Left renal pelvis (tissue), 4 donors: Measurements from ENCODE around the gene HIBADH. TPM values are rescaled to one million over a fixed set of nuclear protein-coding genes. Genes with fewer than 3 reads are reported as not detected.
"Not testable (repeated sequence)": the region's sequence is repeated elsewhere in the genome, so short reads cannot be mapped to it uniquely, and the experiment has no call there.

ENCODE experiments used
- DNase-seq, 4 donors: peaks; one replicate each; pipeline ENCODE4 v3.0.0-alpha.2; 2013; ENCODE audit warnings: low read depth in 4 of 4, low spot score in 3 of 4
- polyA plus RNA-seq, 4 donors: library from polyadenylated mRNA; unstranded; fragments of 120-200 nt; gene quantifications; one replicate each; pipeline ENCODE4 v1.2.1, GENCODE V29; 2013; ENCODE audit not compliant: insufficient read length in 4 of 4

Gene HIBADH
- polyA plus RNA-seq, 4 donors, result 47.8 to 103 (median 87.4) TPM

DNA sequence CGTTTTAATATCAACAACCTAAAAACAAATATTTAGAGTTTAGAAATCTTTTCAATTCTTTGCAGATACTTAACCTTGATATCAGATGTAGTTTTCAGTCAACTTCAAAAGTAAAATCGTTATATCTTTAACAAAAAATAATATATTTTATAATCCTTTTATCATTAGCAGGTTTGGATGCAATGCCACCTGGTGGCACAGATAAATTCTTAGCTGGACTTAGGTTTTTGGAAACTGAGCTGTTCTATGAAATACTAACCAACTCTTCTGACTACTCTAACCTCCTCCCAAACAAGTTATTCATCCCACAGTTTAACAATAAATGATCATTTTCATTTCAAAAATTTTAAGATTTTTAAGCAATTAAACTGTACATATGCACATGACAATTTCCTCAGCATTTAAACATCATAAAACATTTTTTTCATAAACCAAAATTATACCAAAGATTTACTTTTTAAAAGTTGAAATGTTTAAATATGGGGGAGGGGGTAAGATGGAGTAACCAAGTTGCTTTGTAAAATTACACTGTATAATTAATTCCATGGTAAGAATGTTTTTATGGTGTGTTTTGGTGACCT lies 56.9 kb downstream of the HIBADH start:
- no peak for DNase-seq

DNA sequence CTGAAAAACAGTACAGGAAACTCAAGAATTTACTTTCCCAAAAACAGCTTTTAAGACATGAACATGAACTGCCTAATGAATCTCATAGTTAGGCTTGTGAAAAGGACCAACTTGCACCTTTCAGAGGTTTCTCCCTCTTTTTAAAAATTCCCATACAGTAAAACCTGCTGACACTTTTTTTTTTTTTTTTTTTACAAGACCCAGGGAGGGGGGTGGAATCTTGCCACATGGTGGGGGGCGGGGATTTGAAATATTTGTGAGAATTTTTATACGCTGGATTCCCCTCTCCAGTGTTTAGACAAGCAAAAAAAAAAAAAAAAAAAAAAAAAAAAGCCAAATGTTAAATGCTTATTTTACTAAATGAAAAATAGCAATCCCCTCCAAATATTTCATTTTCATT lies 57.4 kb downstream of the HIBADH start:
- no peak for DNase-seq

DNA sequence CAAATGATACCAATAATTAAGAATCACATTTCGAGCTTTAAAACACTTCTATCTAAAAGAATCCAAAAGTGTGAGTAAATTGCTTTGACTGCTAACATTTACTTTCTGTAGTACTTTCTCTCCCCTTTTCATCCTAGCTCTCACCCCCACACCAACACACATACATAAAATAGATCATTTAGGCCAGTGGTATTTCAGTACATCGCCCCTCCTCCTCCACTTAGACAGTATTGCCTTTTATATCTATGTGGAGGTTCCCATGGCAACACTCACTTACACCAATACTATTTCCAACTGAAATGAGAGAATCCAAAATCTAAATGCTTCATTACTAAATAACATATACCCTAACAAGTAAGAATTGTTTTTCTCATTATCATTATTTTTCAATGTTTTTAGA lies 58.9 kb downstream of the HIBADH start:
- DNase-seq, result no peak

DNA sequence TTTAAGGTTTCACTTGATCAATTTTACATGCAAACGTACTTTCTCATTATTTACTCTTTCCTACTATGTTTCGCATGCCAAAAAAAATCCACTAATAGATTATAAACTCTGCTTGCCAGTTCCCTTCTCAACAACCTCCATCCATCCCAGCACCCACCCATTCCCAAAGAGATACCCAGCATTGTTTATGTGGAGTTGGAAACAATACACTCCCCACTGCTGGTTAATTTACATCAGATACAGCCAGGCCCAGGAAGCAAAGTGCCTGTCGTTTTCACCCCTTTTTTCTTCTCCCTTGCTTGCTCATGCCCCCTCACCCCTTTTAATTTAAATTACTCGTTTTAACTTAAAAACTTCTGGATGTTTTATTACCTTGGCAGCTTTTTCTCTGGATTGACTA lies 59.9 kb downstream of the HIBADH start:
- DNase-seq, result no peak

DNA sequence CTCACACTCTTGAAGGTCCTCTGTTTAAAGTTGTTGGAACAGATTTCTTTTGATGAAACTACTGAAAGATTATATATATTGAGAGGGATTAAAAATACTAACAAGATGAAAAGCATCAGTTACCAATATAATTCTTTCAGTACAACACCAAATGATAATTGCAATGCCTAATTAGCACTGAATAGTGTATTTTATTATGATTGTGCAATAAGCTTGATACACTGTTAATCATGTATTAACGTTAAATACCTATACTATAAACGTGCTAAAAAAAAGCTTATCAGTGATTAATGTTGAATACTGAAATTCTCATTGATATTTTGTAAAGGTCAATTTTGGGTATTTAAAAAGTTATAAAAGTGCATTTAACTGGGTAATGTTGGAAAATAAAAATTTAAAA lies 61.5 kb downstream of the HIBADH start:
- DNase-seq, result no peak

DNA sequence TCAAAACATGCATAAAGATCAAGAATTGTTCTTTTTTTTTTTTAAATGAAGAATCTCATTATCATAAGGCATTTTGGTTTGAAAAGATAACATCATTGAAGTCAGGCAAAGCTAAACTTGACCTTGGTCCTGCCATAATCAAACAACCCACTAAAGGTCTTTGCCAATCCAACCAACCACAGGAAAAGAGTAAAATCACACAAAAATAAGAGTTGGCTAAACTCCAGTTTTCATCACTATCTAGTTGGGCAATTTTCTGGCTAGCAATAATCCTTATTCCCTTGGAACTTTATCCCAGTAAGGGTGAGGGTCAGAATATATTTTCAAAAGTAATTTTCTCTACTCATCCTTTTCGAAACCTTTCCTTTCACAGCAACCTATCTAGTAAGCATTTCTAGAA lies 62.4 kb downstream of the HIBADH start:
- no peak for DNase-seq

DNA sequence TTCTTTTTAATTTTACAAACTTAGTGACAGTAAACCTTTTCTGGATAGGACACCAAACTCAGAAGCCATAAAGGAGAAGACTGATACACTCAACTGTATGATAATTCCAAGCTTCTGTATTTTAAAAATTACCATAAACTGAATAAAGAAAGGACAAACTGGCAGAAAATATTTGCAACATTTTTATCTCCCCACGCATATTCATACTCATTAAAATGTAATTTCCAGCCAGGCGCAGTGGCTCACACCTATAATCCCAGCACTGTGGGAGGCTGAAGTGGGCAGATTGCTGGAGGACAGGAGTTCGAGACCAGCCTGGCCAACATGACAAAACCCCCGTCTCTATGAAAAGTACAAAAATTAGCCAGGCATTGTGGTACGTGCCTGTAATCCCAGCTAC lies 67.7 kb downstream of the HIBADH start:
- no peak for DNase-seq

DNA sequence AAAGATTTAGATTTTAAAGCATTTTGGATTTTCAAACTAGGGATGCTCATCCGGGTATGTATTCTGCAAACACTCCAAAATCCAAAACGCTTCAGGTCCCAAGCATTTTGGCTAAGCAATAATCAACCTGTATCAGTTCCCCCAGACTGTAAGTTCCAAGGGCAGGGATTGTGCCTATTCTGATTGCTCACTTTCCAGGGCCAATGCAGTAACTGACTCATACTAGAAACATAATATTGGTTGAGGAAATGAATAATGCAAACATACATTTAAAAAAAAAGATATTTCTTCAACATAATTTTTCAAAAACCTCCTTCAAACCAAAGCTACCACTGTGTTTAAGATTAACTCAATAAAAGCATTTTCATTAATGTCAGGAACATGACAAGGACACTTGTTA lies 69.5 kb downstream of the HIBADH start:
- DNase-seq, result no peak

DNA sequence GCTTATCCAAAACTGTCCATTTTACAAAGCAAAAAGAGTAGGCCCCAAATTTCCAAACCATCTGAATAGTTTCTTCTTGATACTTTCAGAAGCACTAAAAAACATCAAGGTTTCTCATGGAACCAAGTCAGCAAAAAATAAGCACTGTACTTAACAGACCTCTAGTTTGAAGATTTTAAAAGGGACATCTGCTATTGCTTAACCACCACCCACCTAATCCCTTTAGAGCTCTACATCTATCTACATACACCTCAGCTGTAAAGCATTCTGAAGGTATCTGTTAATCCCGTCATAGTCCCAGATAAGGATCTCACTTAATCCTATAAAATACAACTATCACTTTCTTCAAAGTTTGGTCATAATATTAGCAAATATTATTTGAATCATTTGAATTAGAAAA lies 72.3 kb downstream of the HIBADH start:
- no peak for DNase-seq

DNA sequence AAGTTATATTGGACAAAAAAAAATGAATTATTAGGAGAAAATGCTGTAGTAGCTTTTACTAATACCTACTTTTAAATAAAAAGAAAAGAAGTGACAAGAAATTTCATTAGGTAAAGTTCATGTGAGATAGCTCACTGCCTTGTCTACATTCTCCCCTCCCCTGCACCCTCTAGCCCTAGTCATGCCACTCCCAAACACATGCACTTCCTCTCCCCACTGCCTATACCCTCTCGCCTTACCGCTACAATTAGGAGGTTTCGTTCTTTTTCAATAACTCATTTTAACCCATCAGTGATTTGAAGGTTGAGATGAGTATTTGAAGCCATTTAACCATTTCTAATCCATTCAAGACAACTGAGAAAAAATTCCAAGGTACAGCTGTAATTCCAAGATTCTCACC lies 75.3 kb downstream of the HIBADH start:
- DNase-seq, result no peak

DNA sequence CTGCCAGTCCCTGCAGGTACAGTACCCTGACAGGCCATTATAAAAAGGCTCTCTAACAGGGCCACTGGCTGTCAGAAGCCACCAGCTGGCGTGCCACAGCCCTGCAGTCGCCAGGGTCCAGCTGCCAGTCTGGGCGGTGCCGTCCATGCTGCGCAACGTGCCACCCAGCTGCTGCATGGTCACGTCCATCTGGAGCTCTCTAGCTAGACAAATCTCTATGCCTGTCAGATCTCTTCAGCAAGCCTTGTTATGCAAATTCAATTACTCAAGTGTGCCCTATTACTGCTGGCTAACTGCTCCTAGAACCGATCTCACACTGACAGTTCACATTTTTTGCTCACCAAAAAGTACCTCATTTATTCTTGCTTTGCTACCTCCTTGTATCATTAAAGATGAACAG lies 75.9 kb downstream of the HIBADH start:
- no peak for DNase-seq

DNA sequence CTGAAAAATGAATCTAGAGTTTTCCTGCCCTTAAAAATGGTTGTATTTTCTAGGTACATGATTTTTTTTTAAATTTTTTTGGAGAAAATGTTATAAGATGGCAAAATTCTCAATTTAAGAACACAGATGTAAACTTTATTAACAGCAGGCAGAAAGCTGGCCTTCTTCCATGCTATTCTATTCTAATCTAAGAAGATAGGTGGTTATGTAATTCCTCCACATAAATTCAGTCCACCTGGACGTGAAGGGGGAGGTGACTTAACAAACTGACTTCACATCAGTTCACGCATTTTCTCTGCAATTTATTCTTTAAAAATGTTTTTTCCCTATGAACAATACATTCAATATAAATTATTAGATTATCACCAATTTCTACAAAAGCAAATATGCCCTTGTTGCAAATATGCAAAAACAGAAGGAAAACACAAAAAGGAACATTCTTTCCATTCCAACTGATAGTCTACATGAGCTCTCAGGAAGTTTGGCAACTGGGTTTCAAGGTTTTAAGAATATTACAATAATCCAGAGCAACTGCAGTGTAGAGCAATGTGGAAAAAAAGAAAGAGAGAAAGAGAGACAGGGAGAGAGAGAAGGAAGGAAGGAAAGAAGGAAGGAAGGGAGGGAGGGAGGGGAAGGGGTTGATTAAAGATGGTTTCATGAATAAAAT lies 76.8 kb downstream of the HIBADH start:
- DNase-seq, result no peak

DNA sequence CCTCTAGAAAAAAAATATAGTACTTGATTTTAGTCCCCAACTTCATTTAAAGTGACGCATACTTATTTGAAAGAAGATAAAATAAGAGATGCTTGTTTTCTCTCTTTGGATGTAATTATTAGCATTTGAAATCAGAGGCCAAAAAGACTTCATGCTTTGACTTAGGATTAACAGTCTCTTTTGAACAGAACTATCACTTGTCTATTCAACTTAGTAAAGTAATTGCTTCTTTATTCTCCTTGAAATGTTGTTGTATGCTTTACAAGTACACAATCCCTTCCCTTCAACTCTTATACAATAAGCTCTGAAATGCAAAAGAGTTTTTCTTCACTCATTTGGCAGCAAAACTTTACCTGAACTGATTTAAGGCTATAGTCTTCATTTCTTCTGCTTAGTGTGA lies 80.8 kb downstream of the HIBADH start:
- no peak for DNase-seq

DNA sequence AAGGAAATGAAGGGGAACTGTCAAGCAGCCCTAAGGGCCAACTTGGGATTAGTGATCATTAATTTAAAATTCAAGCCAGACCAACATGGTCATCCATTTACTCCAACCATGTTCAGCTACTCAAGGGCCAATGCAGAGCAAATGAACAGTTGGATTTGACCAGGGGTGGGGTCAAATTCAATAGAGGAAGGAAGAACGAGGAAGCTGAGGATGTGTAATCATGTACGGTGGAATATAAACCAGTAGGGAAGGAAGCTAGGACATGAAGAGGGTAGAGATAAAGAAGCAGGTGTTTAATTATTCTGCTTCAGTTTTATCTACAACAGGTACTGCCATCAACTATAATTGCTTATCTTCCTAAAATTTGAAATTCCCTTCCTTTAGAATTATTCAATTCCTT lies 81.6 kb downstream of the HIBADH start:
- no peak for DNase-seq

DNA sequence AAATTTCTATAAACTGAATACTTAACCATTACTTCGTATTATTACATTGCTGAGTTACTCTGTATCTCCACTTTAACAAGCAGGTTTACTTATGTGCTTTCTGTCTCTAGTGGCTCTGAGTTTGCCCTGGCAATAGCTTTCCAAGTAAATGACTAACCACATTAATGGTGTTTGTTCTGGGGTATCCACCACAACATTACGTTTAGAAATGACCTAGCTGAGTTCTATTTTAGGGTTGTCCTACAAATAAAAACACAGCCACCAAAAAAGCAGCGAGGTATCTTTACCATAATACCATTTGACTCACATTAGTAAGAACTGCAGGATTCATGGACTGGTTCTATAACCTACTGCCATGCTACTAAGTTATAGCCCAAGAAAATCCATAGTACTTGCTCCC lies 83.1 kb downstream of the HIBADH start:
- DNase-seq, result no peak

DNA sequence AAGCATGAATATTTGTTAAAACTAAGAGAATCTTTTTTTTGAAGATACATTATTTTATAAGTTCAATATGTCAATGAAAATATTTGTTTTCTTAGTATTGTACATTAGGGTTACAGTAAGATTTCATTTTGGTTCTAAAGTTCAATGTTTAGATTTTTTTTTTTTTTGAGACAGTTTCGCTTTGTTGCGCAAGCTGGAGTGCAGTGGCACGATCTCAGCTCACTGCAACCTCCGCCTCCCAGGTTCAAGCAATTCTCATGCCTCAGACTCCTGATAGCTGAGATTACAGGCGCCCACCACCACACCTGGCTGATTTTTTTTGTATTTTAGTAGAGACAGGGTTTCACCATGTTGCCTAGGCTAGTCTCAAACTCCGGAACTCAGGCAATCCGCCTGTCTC lies 84.5 kb downstream of the HIBADH start:
- not testable (repeated sequence) for DNase-seq

DNA sequence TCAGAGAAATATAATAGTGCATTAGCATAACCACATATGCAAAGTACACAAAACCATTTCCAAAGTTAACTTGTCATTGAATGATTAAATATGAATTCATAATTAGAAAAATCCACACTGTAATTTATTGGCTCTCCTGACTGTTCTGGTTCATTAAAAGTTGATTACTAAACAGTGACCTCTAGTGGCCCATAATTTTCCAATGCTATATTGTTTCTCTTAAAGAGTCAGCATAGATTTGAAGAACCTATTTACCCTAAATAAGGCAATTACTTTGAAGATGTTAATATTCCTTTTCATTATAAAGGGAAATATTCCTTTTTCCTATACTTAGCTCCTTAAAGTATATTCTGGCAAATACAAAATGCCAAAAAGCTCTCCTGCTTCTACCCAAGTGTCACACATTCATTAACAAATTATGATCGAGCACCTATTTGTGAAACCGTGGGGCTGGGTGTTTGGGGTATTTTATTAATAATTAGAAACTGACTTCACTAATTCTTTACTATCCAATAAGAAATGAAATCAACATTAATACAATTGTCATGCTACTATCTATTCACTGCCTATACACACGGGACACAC lies 86.2 kb downstream of the HIBADH start:
- peak; percentile 29 to 45 (median 29) for DNase-seq

DNA sequence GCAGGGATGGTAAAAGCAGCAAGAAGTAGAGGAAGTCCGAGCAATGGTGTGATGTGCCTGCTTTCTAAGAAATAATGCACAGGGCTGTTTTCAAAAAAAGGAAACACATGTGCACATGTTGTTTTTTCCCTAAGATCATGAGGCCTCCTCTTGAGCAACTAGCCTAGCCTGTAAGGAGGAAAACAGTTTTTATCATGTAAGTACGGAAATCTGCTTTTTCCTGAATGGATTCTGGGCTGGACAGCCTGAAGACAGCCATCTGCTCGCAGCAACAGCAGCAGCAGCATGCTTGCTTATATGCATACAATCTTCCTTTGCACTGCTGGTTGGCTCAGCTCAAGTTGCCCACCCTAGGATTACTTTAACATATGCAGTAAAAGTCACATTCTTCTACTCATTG lies 87.1 kb downstream of the HIBADH start:
- DNase-seq, result peak in 1 of 4 donors; percentile 32

DNA sequence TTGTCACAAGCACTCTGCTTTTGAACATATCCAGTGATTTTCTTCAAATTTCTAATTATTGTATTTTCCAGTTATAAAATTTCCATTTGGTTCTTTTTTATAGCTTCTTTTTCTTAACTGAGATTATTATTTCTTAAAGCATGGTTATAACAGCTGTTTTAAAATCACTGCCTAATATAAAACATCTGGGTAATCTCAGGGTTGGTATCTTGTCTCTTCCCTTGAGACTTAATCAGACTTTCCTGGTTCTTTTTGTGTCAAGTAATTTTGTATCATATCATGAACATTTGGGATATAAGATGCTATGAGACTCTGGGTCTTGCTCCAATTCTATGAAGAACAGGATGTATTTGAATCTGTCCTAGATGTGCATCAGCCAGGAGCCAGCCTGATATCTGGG lies 93.6 kb downstream of the HIBADH start:
- DNase-seq, result no peak

DNA sequence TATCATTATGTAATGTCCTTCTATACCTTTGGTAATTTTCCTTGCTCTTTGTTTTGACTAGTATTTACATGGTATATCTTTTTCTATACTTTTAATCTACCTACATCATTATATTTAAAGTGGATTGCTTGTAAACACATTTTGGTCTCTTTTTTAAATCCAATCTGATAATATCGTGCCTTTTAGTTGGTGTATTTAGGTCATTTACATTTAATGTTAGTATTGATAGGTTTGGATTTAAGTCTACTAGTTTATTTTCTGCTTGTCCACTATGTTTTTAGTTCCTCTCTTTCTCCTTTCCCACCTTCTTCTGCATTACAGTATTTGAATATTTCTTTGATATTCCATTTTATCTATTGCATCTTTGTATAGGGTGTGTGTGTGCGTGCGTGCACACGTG lies 95.4 kb downstream of the HIBADH start:
- DNase-seq, result no peak

DNA sequence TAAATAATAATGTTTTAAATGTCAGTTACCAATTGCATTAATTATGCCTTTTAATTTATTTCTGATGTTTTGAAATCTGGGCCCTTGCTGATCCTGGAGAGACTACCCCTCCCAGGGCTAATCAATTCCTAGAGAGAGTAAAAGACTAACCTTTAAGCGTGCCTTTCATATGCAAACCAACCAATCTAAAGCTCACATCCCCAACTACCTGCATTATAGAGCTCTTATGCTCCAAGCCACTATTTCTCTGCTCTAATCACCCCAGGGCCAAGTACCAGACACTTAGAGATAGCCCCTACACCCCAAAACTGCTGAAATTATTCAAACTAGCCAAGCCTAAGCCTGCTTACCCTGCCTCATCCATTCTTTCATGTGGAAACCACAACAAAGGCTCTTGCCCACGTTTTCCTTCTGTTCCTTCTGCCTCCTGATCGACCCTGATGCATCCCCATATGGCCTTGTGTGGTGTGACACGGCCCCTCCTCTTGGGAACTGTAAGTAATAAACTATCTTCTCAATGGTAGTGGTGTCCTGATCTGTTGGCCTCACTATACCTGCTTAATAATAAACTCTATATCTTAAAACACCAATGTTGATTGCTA lies 97.7 kb downstream of the HIBADH start:
- no peak for DNase-seq

DNA sequence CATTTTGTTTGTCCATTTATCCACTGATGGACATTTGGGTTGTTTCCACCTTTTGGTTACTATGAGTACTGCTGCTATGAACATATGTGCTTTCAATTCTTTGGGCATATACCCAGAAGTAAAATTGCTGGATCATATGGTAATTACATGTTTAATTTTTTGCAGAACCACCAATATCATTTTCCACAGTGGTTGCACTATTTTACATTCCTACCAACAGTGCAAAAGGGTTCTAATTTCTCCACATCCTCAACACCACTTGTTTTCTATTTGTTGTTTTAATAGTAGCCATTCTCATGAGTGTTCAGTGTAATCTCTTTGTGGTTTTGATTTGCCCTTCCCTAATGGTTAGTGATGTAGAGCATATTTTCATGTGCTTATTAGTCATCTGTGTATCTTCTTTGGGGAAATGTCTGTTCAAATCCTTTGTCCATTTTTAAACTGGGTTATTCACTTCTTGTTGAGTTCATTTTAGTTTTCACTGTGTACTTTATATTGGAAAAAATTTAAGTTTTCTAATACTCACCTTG lies 101.9 kb downstream of the HIBADH start:
- DNase-seq, result no peak
